Epithelial cell of esophagus (primary cell): Measurements from ENCODE around the gene CYFIP2.

ENCODE experiments used
- DNase-seq: peaks from one replicate; pipeline ENCODE4 v3.0.0; 2010; ENCODE audit warnings: low read depth
- H3K4me3 ChIP-seq: 2 replicates; pipeline ENCODE4 v1.5.1; 2011; ENCODE audit warnings: mild to moderate bottlenecking, low read length, control low read depth
- CTCF ChIP-seq: IDR thresholded peaks from 2 replicates; pipeline ENCODE4 v1.5.1; 2011; ENCODE audit warnings: low read depth, mild to moderate bottlenecking, low read length, control low read depth, inconsistent platforms; ENCODE audit not compliant: insufficient read depth; ENCODE audit errors: missing control alignments

The CYFIP2 gene

DNA sequence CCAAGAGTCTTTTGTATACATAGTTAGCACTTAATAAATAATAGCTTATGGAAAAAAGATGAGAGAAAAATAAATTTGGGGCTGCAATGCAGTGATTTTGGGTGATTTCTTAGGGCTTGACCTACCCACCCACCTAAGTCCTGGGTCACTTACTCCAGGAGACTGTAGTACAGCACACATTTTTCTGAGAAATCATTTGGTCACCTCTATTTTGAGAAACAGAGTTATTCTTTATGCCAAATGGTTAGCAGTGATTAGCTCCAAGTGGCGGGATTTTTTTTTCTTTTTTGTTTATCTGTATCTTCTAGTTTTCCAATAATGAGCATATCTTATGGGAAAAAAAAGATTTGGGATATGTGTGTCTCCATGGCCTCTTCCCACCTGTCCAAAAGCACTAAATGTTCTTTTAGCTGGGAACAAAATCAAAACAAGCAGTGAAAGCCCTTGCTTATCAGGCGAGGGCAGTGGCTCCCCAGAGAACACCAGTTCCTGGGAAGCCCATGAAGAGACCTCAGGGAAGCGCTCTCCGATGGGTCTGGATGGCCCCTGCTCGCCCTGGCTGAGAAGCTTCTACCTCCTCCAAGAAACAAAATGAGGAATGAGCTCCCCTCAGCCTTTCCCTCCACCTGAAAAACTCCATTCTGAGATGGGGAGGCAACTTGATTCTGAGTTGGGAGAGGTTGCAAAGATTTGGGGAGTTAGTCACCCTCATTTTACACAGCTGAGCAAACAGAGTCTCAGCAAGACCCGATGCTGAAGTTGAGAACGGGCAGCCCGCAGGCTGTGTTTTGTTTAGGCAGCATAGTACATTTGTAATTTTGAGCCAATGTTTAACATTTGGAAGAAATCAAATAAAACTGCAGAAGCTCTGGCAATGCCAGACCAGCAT is 69.9 kb downstream of the CYFIP2 start:
- DNase-seq = peak; percentile 13
- no peak for TF ChIP-seq CTCF
- H3K4me3 ChIP-seq = no peak overlapping the region

DNA sequence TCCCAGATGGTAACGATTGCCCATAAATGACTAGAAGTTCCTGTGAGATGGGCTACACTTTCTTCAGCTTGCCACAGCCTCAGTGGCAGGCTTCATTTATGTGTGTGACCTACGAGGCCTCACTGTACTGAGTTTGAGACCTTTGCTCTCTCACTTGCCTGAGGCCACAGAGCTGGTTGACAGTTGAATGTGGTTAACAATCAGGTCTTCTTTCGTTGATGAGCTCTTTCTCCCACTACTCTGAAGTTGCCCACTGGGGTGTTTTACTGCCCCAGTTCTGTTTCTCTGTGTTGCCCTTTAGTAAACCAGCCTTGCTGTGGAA is 70.5 kb downstream of the CYFIP2 start:
- TF ChIP-seq CTCF = no peak
- no peak for DNase-seq
- no peak overlapping the region for H3K4me3 ChIP-seq

DNA sequence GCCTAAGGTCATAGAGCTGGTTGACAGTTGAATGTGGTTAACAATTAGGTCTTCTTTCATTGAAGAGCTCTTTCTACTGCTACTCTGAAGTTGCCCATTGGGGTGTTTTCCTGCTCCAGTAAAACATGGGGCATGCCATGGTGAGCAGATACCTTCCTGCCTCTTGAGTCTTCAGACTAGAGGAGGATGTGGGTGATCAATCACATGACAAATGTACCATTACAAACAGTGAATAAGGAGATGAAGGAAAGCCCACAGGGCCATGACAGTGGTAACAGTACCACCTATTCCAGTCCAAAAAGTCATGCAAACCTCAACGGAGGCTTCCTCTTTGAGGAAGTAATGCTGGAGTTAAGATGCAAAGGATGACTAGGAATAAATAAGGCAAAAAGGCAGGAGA is 73.5 kb downstream of the CYFIP2 start:
- H3K4me3 ChIP-seq = no peak overlapping the region
- no peak for TF ChIP-seq CTCF
- DNase-seq = no peak

- peak; percentile 67 for TF ChIP-seq CTCF
- H3K4me3 ChIP-seq = no peak overlapping the region
- DNase-seq = peak; percentile 37
These were observed 77.0 kb downstream of the CYFIP2 start for GRCh38 chr5:157342822-157343402.

DNA sequence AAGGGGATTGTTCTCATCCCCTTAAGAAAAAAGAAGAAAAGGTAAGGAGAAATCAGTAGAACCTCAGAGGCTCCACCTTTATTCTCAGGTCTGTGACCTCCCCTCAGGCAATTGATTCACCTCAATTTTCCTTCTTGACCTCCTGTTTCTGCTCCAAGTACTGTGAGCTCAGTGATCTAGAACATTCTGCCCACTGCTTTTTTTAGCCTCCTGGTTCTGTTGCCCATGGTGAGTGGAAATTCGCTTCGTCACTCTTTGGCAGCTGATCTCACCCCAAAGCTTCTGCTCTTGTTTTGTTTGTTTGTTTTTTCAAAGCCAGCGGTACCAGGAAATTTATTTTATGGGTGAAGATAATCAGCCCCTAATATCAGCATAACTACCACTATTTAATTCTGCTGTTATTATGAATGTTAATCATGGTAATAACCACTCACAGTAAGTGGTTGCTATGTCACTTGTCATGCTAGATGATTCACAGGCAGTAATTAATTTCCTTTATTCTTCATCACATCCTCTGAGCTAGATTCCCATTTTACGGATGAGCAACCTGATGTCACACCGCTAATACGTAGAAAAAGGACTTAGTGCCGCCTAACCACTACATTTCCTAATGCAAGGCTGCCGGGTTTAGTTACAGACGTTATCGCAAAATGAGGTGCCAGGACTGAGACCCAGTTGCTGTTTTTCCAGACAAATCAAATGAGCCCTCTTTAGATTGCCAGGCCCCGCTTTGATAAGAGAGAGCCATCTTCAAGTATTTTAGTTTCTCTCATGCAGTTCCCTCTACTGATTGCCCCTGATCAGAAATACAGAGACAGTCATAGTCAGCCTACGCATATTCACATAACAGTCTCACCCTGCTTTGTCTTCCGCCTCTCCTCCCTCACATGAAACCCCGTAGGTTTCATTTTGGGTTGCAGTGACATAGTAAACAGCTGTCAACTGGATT is 78.2 kb downstream of the CYFIP2 start:
- DNase-seq = no peak
- no peak for TF ChIP-seq CTCF
- H3K4me3 ChIP-seq = no peak overlapping the region

- no peak for TF ChIP-seq CTCF
- no peak overlapping the region for H3K4me3 ChIP-seq
These were observed 79.1 kb downstream of the CYFIP2 start for GRCh38 chr5:157345067-157345466.

More at GRCh38 chr5:157345067-157345466, 79.1 kb downstream of the CYFIP2 start:
- no peak for DNase-seq
